GM18499 (cell line): ENCODE measurements around the gene APOL1.
"Not testable (repeated sequence)": the region's sequence is repeated elsewhere in the genome, so short reads cannot be mapped to it uniquely, and the experiment has no call there.

ENCODE experiments used
- ATAC-seq: cut with Tn5 transposase; IDR thresholded peaks from one replicate; pipeline ENCODE4 v1.9.1; 2021; ENCODE audit warnings: moderate number of reproducible peaks; ENCODE audit not compliant: insufficient read depth, unreplicated experiment

The APOL1 gene

GRCh38 chr22:36243986-36244385 is 8.9 kb upstream of the APOL1 start:
- ATAC-seq, result no peak

DNA sequence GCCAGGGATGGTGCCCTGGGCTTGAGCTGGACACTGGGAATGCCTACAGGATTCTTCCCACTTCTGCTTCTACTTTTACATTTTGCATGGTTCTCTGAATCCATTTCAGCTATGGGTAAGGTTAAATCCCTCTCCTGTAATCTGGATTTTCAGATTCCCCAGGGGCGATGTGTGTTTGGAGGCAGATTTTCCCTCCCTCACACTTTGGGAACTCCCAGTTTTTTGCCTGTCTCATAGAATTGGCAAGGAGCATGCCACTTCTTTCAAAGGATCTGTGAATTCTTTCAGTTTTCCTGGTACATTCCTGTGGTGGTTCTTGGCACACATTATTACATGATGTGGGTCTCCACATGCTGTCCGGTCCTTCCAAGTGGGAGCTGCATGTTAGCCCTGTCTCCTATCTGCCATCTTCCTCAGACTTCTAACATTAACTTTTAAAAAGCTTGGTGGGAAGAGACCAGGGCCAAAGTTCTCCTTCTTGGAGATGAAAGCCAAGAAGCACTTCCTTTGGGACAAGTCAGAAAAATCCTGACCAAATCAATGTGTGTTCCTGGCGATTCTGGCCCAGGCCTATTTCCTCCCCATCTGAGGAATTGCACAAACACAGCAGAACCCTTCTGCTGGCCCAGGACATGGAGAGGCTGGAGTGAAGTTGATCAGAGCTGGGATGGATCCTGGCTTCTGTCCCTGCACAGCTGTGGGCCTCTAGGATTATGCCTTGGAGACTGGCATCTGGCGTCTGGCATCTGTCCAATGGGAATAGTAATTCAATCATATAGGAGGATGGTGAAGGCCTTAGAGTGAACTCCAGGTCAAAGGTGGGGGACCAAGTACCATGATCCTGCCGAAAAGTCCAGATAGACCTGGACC is 8.2 kb upstream of the APOL1 start:
- no peak for ATAC-seq

- no peak for ATAC-seq
Measured at GRCh38 chr22:36245805-36246356, 7.1 kb upstream of the APOL1 start.

- no peak for ATAC-seq
Measured at GRCh38 chr22:36246718-36247117, 6.2 kb upstream of the APOL1 start.

DNA sequence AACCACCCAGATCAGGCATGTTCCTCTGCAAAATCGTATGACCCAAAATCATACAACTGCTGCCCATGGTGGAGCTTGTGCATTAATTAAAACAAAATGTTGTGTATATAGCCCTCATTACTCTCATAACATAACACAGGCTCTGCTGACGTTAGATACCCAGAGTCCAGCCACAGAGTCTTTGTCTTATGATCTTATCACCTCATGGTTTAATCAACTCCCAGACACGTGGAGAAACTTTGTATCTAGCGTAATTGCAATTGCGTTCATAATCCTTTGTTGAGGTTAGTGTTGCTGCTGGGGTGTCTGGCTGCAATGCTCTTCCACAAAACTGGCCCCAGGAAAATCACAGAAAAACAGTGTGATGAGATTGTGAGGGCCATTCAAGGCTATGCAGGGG is 5.0 kb upstream of the APOL1 start:
- no peak for ATAC-seq

DNA sequence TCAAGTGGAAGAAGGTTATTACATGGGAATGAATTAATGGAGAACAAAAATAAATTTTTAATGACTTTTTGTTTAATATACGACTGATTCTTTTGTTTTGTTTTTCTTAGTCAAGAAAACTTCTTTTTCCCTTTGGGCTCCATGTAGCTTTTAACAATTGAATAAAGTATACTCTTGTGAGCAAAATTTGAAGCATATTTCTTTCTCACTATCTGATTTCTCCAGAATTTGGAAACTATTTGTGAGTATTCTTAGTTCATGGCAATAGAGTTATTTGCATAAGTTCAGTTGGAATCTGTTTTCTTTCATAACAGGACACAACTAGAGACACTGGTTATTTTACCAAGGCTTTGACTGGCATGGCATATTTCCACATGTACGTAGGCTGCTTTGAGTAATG is 3.8 kb upstream of the APOL1 start:
- ATAC-seq, result no peak

- ATAC-seq, result not testable (repeated sequence)
Measured at GRCh38 chr22:36250292-36250960, 2.5 kb upstream of the APOL1 start.

DNA sequence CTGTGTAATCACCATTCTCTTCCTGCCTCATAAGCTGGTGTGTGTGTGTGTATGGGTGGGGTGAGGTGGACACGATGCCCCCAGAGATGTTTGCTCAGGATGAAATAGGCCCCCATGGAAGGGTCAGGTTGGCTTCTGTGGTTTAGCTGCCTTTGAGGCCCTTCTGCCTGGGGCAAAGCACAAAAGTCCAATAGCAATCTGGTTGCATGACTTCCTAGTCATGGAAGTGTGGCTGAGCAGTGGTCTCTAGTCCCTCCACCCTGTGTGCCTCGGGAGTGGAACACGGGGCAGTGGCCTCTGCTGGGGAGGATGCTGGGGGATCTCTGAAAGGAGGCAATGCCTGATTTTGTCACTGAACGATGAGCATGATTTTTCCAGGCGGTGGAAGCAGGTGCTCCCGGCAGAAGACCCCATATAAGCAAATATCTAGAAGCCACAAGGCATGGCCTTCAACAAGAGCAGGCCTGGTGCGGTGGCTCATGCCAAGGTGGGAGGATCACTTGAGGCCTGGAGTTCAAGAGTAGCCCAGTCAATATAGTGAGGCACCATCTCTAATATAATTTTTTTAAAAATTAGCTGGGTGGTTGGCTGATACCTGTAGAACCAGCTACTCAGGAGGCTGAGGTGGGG is 839 bp upstream of the APOL1 start:
- ATAC-seq, result not testable (repeated sequence)

DNA sequence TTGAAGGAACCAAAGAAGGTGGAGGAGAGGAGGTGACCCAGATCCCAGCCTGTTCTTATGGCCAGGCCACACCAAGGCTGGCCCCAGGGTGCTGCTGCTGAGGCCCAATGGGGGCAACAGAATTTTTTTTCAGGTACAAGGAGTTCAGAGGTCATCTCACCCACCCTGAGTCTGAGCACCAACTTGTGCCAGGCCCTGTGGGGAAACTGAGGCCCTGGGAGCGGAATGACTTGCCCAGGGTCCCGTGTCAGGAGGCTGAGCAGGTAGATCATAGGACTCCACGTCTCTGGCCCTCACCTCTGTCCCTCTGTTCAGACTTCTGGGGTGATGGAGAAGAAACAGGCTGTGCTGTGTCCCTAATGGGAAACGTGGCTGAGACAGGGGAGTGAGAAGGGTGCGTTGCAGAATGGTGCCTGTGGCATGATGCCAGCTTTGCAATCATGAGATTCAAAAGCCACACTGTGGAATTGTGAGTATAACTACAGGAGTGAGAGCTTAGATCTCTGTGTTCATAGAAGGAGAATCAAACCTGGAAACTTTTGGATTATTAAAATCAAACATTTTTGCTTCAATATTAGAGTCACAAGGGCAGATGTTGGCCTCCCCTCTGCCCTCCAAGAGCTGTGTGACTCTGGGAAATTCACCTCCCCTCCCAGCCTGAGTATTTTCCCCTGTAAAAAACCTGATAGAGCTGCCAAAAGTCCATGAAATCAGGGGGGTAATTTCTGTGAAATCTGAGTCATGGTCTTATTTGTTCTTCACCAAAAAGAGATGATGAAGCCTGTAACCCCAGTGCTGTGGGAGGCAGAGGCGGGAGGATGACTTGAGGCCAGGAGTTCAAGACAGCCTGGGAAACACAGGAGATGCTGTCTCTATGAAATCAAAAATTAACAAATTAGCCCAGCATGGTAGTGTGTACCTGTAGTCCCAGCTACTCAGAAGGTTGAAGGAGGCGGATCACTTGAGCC is 874 bp downstream of the APOL1 start:
- no peak for ATAC-seq

DNA sequence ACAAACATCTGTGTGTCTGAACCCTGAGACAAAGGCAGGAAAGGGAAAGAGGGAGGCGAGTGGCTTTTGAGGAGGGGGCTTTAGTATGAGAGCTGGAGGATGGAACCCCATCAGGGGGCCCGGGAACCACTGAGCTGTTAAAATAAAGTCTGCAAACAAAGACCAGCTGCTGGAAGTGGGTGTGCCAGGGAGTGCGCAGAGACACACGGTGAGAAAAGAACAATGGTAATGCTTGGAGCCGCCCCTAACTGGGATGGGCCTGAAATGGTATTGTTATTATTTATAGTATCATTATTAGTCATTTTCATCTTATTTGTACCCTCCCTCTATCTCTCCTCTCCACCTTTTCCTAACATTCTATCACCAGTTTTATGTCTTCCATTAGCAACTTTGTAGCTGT is 2.6 kb downstream of the APOL1 start:
- ATAC-seq, result not testable (repeated sequence)

DNA sequence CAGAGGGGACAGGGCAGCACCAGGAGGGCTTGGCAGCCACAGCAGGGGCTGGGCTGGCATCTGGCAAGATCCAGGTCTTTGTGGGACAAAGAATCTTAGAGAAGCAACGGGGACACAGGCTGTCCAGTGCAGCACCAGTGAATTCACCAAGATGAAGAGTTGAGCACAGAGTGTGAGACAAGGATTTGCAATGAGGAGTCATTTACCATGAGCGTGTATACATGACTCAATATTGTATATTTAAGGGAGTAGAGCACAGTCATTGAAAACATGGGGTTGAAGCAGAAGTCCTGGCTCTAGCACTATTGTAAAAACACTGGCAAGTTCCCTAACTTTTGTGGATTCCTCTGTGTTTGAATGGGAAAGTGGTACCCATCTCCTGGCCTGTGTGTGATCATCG is 3.5 kb downstream of the APOL1 start:
- no peak for ATAC-seq

DNA sequence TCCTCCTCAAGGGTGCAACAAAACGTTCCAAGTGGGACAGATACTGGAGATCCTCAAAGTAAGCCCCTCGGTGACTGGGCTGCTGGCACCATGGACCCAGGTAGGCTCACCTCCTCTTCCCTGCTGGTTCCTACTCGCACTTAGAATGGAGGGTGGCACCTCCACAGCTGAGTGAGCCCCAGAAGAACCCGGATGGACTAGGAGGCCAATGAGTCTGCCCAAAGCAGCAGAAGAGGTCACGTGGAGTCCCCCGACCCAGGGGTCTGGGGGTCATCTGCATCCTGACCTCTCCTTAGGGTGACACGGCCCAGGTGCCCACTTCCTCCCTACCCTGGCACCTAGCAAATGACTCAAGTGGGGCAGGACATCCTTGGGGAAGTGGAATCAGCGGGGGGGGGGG is 4.4 kb downstream of the APOL1 start:
- no peak for ATAC-seq

DNA sequence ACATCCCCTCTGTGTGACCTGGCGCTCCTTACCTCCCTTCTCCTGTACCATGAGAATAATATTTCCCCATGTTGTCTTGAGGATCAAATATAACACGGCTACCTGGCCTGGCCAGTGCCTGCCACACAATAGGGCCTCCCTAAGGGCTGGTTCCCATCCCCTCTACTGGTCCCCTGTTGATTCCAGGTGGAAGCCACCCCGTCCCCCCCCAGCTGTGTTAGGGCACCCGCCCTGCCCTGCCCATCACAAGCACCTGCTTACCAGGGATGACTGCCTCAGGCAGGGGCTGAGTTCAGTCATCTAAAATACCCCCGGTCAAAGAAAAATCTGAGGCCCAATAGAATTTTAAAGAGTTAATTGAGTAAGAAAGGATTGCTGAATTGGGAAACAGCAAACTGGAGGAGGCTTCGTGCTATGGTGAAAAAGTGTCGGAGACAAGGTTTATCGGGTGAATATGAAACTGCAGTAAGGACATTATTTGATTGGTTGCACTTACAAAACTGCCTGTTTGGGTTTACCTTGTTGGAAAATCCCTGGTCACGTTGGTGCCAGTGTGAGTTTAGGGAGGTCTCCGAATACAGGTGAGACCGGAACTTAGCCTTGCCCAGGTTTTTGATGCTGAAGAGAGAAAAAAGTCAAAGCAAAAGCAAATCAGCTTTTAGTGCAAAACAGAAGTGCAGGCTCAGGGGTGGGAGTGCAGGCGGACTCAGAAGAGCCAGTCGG is 5.2 kb downstream of the APOL1 start:
- ATAC-seq, result no peak

DNA sequence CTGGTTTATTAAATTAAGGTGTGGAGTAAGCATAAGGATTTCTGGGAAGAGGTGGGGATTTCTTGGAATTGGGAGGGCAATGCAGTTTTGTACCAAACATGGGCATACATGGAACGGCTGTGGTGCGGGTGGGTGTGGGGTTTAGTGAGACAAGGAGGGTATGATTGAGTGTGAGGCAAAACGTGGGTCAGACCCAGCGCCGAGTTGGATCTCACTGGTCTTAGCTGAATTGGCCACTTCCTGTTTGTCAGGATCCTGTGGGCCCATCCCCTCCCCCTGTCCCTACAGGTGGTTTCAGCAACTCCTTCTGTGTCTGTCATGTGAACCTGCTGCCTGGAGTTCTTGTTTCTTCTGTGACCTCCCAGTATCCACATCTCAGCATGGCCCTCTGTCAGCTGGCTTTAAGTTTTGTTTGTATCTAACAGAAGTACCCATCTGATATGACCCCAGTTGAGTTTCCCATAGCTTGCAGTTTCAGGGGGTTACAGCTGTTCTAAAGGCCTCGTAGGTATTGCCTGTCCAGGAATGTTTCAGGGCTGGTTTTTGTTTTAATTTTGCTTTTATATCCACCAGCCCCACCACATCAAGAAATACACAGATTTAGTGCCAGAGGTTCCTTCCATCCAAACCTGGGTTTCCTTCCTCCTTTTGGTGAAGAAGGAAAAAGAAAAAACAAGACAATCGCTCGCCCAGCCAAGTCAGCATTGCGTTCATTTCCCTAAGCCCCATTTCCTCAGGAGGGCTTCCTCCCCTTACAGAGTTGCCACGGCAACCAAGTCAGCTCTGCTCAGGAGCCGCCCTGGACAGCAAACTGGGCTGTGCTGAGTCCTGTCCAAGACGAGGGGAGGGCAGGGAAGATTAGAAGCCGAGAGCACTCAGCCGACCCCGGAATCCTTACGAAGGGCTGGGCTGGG is 6.0 kb downstream of the APOL1 start:
- ATAC-seq, result no peak

DNA sequence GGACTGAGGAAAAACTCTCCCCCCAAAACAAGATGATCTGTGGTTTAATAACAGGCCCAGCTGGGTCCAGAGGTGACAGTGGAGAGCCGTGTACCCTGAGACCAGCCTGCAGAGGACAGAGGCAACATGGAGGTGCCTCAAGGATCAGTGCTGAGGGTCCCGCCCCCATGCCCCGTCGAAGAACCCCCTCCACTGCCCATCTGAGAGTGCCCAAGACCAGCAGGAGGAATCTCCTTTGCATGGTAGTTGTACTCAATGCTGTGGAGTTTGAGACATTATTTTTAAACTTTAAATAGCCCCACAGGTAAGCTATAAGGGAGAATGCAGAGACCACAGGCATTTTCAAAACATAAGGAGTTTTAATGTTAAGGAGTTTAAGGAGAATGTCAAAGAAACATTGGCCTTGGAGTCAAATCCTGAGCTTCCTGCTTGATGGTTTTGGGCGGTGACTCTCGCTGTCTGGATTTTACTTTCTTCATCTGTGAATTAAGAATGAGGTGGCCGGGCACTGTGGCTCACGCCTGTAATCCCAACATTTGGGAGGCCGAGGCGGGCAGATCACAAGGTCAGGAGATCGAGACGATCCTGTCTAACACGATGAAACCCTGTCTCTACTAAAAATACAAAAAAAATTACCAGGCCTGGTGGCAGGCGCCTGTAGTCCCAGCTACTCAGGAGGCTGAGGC is 6.8 kb downstream of the APOL1 start:
- ATAC-seq, result no peak

DNA sequence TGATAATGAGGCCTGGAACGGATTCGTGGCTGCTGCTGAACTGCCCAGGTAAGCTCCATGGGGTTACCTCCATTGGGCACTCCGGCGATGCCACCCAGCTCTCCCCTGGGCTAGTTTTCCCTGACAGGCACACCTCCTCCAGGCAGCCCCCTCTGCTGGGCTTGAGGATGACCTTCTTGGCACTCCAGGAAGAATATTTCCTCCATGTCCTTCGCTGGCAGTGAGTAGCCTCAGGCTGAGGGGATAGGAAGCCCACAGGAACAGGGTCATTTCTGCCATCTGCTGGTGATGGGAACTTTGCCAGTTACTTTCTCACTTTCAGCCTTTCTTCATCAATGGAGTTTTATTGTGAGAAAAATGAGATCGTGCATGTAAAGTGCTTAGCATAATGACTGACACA is 8.7 kb downstream of the APOL1 start:
- not testable (repeated sequence) for ATAC-seq

DNA sequence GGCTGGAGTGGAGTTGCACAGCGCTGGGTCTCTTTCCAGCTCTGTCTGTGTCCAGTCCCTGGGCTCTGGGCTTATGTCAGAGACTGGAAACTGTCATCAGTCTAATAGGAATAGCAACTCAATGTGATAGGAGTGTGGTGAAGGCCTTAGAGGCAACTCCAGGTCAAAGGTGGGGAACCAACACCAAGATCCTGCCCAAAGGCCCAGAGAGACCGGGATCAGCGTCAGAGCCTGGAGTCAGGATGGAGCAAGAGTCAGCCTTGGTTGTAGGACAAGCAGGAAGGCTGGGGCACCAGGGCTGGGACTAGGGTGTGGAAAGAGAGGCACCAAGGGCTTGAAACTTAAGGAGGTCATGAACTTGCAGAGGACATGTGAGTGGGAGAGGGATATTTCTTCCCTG is 9.4 kb downstream of the APOL1 start:
- ATAC-seq, result not testable (repeated sequence)

- not testable (repeated sequence) for ATAC-seq
Measured at GRCh38 chr22:36263216-36263673, 10.3 kb downstream of the APOL1 start.
